ENCODE data around the gene RNF112. TPM values are rescaled to one million over a fixed set of nuclear protein-coding genes. Genes with fewer than 3 reads are reported as not detected.

Gene RNF112
- total RNA-seq, 1 experiment from 2014 or later, result 0.09 TPM

- Histone ChIP-seq H3K27ac (ENCODE audit: low read depth, low read length, poor library complexity, severe bottlenecking) (no peak overlapping the region), H3K27me3 (replicated peaks; ENCODE audit: insufficient read depth, low read depth, low read length, poor library complexity) (no peaks in the 10 kb centered on the region), H3K9me3 (ENCODE audit: low read depth, low read length, poor library complexity, severe bottlenecking) (no peaks in the 10 kb centered on the region), H3K4me1 (ENCODE audit: insufficient read depth, low read length, poor library complexity, severe bottlenecking) (peaks cover under 1% of the 10 kb centered on the region), H3K4me3 (ENCODE audit: low read depth, low read length, poor library complexity, severe bottlenecking) (no peak overlapping the region), H3K36me3 (ENCODE audit: insufficient read depth, low read length, poor library complexity, severe bottlenecking) (no peaks in the 10 kb centered on the region)
- TF ChIP-seq EZH2 (IDR thresholded peaks at IDR 0.05; ENCODE audit: borderline replicate concordance, low read depth, low read length, poor library complexity, severe bottlenecking) (no peak), CTCF (conservative IDR thresholded peaks at IDR 0.05; ENCODE audit: low read depth, low read length) (no peak)
- CTCF ChIA-PET, result no interaction called here
- DNase-seq (ENCODE audit: low spot score), result no peak
- POLR2A ChIA-PET (ENCODE audit: low non-redundant PET), result no interaction called here
- intact Hi-C loops (cut with micrococcal nuclease; ENCODE audit: unreplicated experiment), result no loop called here
- no TSS peak for BruUV-seq (replicated peaks)
Observed at GRCh38 chr17:19369846-19370492, 41.1 kb upstream of the RNF112 start.

GRCh38 chr17:19370493-19370960 lies 40.5 kb upstream of the RNF112 start:
- Histone ChIP-seq H3K27me3 (replicated peaks; ENCODE audit: insufficient read depth, low read depth, low read length, poor library complexity) (no peaks in the 10 kb centered on the region), H3K9me3 (ENCODE audit: low read depth, low read length, poor library complexity, severe bottlenecking) (no peaks in the 10 kb centered on the region), H3K36me3 (ENCODE audit: insufficient read depth, low read length, poor library complexity, severe bottlenecking) (no peaks in the 10 kb centered on the region), H3K4me1 (ENCODE audit: insufficient read depth, low read length, poor library complexity, severe bottlenecking) (no peaks in the 10 kb centered on the region), H3K4me3 (ENCODE audit: low read depth, low read length, poor library complexity, severe bottlenecking) (no peak overlapping the region), H3K27ac (ENCODE audit: low read depth, low read length, poor library complexity, severe bottlenecking) (no peak overlapping the region)
- intact Hi-C loops (cut with micrococcal nuclease; ENCODE audit: unreplicated experiment), result no loop called here
- ChIA-PET POLR2A (ENCODE audit: low non-redundant PET) (no interaction called here), CTCF (no interaction called here)
- no TSS peak for BruUV-seq (replicated peaks)
- no peak for DNase-seq (ENCODE audit: low spot score)
- TF ChIP-seq CTCF (conservative IDR thresholded peaks at IDR 0.05; ENCODE audit: low read depth, low read length) (no peak), EZH2 (IDR thresholded peaks at IDR 0.05; ENCODE audit: borderline replicate concordance, low read depth, low read length, poor library complexity, severe bottlenecking) (no peak)

- Histone ChIP-seq H3K4me1 (ENCODE audit: insufficient read depth, low read length, poor library complexity, severe bottlenecking) (no peaks in the 10 kb centered on the region), H3K9me3 (ENCODE audit: low read depth, low read length, poor library complexity, severe bottlenecking) (no peaks in the 10 kb centered on the region), H3K27ac (ENCODE audit: low read depth, low read length, poor library complexity, severe bottlenecking) (no peak overlapping the region), H3K4me3 (ENCODE audit: low read depth, low read length, poor library complexity, severe bottlenecking) (no peak overlapping the region), H3K27me3 (replicated peaks; ENCODE audit: insufficient read depth, low read depth, low read length, poor library complexity) (no peaks in the 10 kb centered on the region), H3K36me3 (ENCODE audit: insufficient read depth, low read length, poor library complexity, severe bottlenecking) (no peaks in the 10 kb centered on the region)
- TF ChIP-seq CTCF (conservative IDR thresholded peaks at IDR 0.05; ENCODE audit: low read depth, low read length) (no peak), EZH2 (IDR thresholded peaks at IDR 0.05; ENCODE audit: borderline replicate concordance, low read depth, low read length, poor library complexity, severe bottlenecking) (no peak)
- BruUV-seq (replicated peaks), result no TSS peak
- POLR2A ChIA-PET (ENCODE audit: low non-redundant PET), result no interaction called here
- intact Hi-C loops (cut with micrococcal nuclease; ENCODE audit: unreplicated experiment), result no loop called here
- no peak for DNase-seq (ENCODE audit: low spot score)
- CTCF ChIA-PET, result no interaction called here
Observed at GRCh38 chr17:19371259-19372010, 39.6 kb upstream of the RNF112 start.

Measured in A673 (cell line).